WERI-Rb-1 (cell line): Measurements from ENCODE around the gene MUC5B.
"Not testable (repeated sequence)": the region's sequence is repeated elsewhere in the genome, so short reads cannot be mapped to it uniquely, and the experiment has no call there.

Source experiments
- DNase-seq: peaks from one replicate; pipeline ENCODE4 v3.0.0-alpha.2; 2020
- H3K27ac ChIP-seq: fragments of 250-450 bp; sonication (Bioruptor Pico); 2 replicates; pipeline ENCODE4 v1.5.1; 2020; ENCODE audit warnings: mild to moderate bottlenecking, moderate library complexity
- H3K27me3 ChIP-seq: fragments of 250-450 bp; sonication (Bioruptor Pico); 2 replicates; pipeline ENCODE4 v1.5.1; 2021; ENCODE audit warnings: mild to moderate bottlenecking, low read depth, moderate library complexity; ENCODE audit not compliant: insufficient read depth, severe bottlenecking
- H3K36me3 ChIP-seq: fragments of 250-450 bp; sonication (Bioruptor Pico); 2 replicates; pipeline ENCODE4 v1.5.1; 2020; ENCODE audit warnings: mild to moderate bottlenecking, moderate library complexity
- H3K4me3 ChIP-seq: 2 replicates; pipeline ENCODE4 v1.5.1; 2011; ENCODE audit warnings: low read depth, mild to moderate bottlenecking, control low read depth, low read length
- H3K9me3 ChIP-seq: fragments of 250-450 bp; sonication (Bioruptor Pico); 2 replicates; pipeline ENCODE4 v1.5.1; 2021; ENCODE audit warnings: mild to moderate bottlenecking, moderate library complexity; ENCODE audit not compliant: severe bottlenecking
- TF ChIP-seq, protein P1 (sequence below): IDR thresholded peaks from 2 replicates; pipeline ENCODE4 v1.5.1; 2011; ENCODE audit warnings: low read depth, mild to moderate bottlenecking, control low read depth, inconsistent platforms, low read length

Gene MUC5B

DNA sequence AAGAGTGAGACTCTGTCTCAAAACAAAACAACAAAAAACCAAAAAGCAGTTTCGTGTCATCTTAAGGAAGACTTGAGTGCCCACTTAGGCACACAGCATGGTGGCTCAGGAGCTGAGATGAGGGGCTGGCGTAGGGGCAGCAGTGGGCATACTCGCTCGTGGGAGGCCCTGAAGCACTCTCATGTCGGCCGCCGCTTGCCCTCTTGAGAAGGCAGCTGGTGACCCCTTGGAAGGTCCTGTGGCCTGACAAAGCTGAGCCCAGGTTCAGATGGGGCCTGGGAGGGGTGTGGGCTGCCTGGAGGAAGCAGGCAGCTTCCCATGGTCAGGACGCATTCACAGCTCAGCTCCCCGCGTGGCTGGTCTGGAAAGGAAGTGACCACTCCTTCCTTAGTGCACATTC lies 15.0 kb downstream of the MUC5B start:
- no peaks in the 10 kb centered on the region for H3K36me3 ChIP-seq
- DNase-seq: no peak
- no peaks in the 10 kb centered on the region for H3K9me3 ChIP-seq
- no peaks in the 10 kb centered on the region for H3K27me3 ChIP-seq
- no peak overlapping the region for H3K4me3 ChIP-seq
- TF ChIP-seq, protein P1, sequence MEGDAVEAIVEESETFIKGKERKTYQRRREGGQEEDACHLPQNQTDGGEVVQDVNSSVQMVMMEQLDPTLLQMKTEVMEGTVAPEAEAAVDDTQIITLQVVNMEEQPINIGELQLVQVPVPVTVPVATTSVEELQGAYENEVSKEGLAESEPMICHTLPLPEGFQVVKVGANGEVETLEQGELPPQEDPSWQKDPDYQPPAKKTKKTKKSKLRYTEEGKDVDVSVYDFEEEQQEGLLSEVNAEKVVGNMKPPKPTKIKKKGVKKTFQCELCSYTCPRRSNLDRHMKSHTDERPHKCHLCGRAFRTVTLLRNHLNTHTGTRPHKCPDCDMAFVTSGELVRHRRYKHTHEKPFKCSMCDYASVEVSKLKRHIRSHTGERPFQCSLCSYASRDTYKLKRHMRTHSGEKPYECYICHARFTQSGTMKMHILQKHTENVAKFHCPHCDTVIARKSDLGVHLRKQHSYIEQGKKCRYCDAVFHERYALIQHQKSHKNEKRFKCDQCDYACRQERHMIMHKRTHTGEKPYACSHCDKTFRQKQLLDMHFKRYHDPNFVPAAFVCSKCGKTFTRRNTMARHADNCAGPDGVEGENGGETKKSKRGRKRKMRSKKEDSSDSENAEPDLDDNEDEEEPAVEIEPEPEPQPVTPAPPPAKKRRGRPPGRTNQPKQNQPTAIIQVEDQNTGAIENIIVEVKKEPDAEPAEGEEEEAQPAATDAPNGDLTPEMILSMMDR: no peak
- H3K27ac ChIP-seq: no peak overlapping the region

DNA sequence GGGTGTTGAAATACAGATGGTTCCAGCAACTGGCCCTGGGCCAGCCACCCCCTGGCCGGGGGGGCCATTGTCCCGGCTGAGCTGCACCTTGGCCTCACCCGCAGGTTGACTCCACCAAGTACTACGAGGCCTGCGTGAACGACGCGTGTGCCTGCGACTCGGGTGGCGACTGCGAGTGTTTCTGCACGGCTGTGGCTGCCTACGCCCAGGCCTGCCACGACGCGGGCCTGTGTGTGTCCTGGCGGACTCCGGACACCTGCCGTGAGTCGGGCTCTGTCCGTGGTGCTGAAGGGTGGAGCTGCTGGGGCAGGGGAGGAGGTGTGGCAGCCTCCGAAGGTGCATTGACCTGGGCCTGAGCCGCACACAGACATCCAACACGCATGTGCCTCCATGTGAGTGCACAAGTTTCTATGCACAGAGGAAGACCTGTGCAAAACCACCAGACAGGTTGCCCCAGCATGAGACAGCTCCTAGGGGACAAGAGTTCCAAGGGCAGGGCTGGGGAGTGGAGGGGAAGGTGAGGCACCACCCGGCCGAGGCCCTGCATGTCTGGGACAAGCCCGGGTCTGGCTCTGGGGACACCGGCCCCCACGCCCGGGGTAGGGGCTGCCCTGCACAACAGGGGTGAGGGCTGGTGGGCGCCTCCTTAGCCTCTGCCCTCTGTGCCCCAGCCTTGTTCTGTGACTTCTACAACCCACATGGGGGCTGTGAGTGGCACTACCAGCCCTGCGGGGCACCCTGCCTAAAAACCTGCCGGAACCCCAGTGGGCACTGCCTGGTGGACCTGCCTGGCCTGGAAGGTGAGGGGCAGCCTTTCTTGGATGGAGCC lies 16.1 kb downstream of the MUC5B start:
- TF ChIP-seq, protein P1: no peak
- H3K4me3 ChIP-seq: no peak overlapping the region
- no peaks in the 10 kb centered on the region for H3K9me3 ChIP-seq
- no peaks in the 10 kb centered on the region for H3K27me3 ChIP-seq
- no peaks in the 10 kb centered on the region for H3K36me3 ChIP-seq
- H3K27ac ChIP-seq: no peak overlapping the region
- DNase-seq: no peak

- no peaks in the 10 kb centered on the region for H3K36me3 ChIP-seq
- no peak for DNase-seq
- no peaks in the 10 kb centered on the region for H3K27me3 ChIP-seq
- TF ChIP-seq, protein P1: no peak
- H3K27ac ChIP-seq: no peak overlapping the region
- H3K4me3 ChIP-seq: no peak overlapping the region
- no peaks in the 10 kb centered on the region for H3K9me3 ChIP-seq
Observed at GRCh38 chr11:1239596-1240205, 16.8 kb downstream of the MUC5B start.

DNA sequence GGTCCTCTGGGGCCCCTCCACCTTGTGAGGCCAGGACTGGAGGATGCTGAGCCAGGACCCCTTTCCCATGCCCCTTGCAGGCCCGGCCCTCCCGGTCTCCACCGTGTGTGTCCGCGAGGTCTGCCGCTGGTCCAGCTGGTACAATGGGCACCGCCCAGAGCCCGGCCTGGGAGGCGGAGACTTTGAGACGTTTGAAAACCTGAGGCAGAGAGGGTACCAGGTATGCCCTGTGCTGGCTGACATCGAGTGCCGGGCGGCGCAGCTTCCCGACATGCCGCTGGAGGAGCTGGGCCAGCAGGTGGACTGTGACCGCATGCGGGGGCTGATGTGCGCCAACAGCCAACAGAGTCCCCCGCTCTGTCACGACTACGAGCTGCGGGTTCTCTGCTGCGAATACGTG lies 17.9 kb downstream of the MUC5B start:
- no peaks in the 10 kb centered on the region for H3K27me3 ChIP-seq
- H3K4me3 ChIP-seq: no peak overlapping the region
- no peaks in the 10 kb centered on the region for H3K36me3 ChIP-seq
- TF ChIP-seq, protein P1: no peak
- no peaks in the 10 kb centered on the region for H3K9me3 ChIP-seq
- DNase-seq: no peak
- H3K27ac ChIP-seq: no peak overlapping the region

GRCh38 chr11:1241706-1242105 lies 18.8 kb downstream of the MUC5B start:
- TF ChIP-seq, protein P1: no peak
- Histone ChIP-seq H3K27ac (no peak overlapping the region), H3K36me3 (no peaks in the 10 kb centered on the region), H3K27me3 (no peaks in the 10 kb centered on the region), H3K4me3 (no peak overlapping the region), H3K9me3 (no peaks in the 10 kb centered on the region)
- no peak for DNase-seq

DNA sequence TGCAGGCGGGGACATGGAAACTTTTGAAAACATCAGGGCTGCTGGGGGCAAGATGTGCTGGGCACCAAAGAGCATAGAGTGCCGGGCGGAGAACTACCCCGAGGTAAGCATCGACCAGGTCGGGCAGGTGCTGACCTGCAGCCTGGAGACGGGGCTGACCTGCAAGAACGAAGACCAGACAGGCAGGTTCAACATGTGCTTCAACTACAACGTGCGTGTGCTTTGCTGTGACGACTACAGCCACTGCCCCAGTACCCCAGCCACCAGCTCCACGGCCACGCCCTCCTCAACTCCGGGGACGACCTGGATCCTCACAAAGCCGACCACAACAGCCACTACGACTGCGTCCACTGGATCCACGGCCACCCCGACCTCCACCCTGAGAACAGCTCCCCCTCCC lies 19.4 kb downstream of the MUC5B start:
- Histone ChIP-seq H3K27ac (no peak overlapping the region), H3K36me3 (no peaks in the 10 kb centered on the region), H3K4me3 (no peak overlapping the region), H3K9me3 (no peaks in the 10 kb centered on the region), H3K27me3 (no peaks in the 10 kb centered on the region)
- TF ChIP-seq, protein P1: no peak
- no peak for DNase-seq

DNA sequence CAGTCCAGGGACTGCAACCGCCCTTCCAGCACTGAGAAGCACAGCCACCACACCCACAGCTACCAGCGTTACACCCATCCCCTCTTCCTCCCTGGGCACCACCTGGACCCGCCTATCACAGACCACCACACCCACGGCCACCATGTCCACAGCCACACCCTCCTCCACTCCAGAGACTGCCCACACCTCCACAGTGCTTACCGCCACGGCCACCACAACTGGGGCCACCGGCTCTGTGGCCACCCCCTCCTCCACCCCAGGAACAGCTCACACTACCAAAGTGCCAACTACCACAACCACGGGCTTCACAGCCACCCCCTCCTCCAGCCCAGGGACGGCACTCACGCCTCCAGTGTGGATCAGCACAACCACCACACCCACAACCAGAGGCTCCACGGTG lies 19.9 kb downstream of the MUC5B start:
- H3K9me3 ChIP-seq, H3K27me3 ChIP-seq, H3K36me3 ChIP-seq, H3K4me3 ChIP-seq, DNase-seq, H3K27ac ChIP-seq: not testable (repeated sequence)

GRCh38 chr11:1243521-1243920 lies 20.7 kb downstream of the MUC5B start:
- H3K9me3 ChIP-seq, H3K27me3 ChIP-seq, H3K27ac ChIP-seq, H3K36me3 ChIP-seq, DNase-seq, H3K4me3 ChIP-seq: not testable (repeated sequence)
